Measurements from ENCODE around the gene IFRD2. TPM values are rescaled to one million over a fixed set of nuclear protein-coding genes. Genes with fewer than 3 reads are reported as not detected.
A peak's percentile ranks its signal among the peaks of the same experiment; 100 is the strongest.

The IFRD2 gene
- total and polyA plus RNA-seq, 2 of the 13 experiments (the other 11 are each of a cell fraction or from before 2014, with no cell fraction given), result 32.8 to 96.1 TPM

- TF ChIP-seq POGK (CRISPR knock-in tag; conservative IDR thresholded peaks at IDR 0.05), result 0 out of 2 replicates have a peak, but pooled peaks have one; percentile 68
- peak; percentile 89 for TF ChIP-seq ZNF652 (CRISPR knock-in tag; IDR thresholded peaks at IDR 0.05; ENCODE audit: borderline replicate concordance, low read depth)
- no peak for TF ChIP-seq ZNF737 (CRISPR knock-in tag; IDR thresholded peaks at IDR 0.05; ENCODE audit: borderline replicate concordance)
- no peak for TF ChIP-seq HOXA9 (CRISPR knock-in tag; IDR thresholded peaks at IDR 0.05; ENCODE audit: borderline replicate concordance)
- peak; percentile 79 for TF ChIP-seq ZNF883 (CRISPR knock-in tag; IDR thresholded peaks at IDR 0.05; ENCODE audit: not compliant biosample characterization)
- TF ChIP-seq TBX3 (IDR thresholded peaks at IDR 0.05; ENCODE audit: borderline replicate concordance), result peak; percentile 47; the same call in 1 of the 2 replicates
- TF ChIP-seq SAP130 (CRISPR knock-in tag; IDR thresholded peaks at IDR 0.05; ENCODE audit: low read depth), result peak; percentile 91
- TF ChIP-seq MED1 (CRISPR knock-in tag; IDR thresholded peaks at IDR 0.05), result no peak; the same call in 1 of the 2 replicates
- TF ChIP-seq ZFP82 (CRISPR knock-in tag; IDR thresholded peaks at IDR 0.05; ENCODE audit: borderline replicate concordance), result peak; percentile 93; the same call in 1 of the 2 replicates
- no peak for TF ChIP-seq TP53 (CRISPR knock-in tag; conservative IDR thresholded peaks at IDR 0.05)
- TF ChIP-seq KAT8 (CRISPR knock-in tag; IDR thresholded peaks at IDR 0.05), result peak; percentile 81
- TF ChIP-seq RFXAP (CRISPR knock-in tag; IDR thresholded peaks at IDR 0.05; ENCODE audit: borderline replicate concordance), result peak; percentile 45; the same call in 1 of the 2 replicates
- TF ChIP-seq ZNF501 (CRISPR knock-in tag; IDR thresholded peaks at IDR 0.05), result peak; percentile 95
- TF ChIP-seq ELF4 (CRISPR knock-in tag; IDR thresholded peaks at IDR 0.05; ENCODE audit: borderline replicate concordance), result no peak
- no peak for TF ChIP-seq ZNF530 (CRISPR knock-in tag; IDR thresholded peaks at IDR 0.05; ENCODE audit: low read depth)
- peak; percentile 89 for TF ChIP-seq CBFB (CRISPR knock-in tag; IDR thresholded peaks at IDR 0.05)
- TF ChIP-seq ONECUT2 (CRISPR knock-in tag; IDR thresholded peaks at IDR 0.05), result no peak
- no peak for TF ChIP-seq SRF (IDR thresholded peaks at IDR 0.05; ENCODE audit: low read depth, low read length)
- TF ChIP-seq HES4 (CRISPR knock-in tag; IDR thresholded peaks at IDR 0.05; ENCODE audit: borderline replicate concordance), result 0 out of 2 replicates have a peak, but pooled peaks have one; percentile 48
- TF ChIP-seq MLX (CRISPR knock-in tag; IDR thresholded peaks at IDR 0.05), result no peak
- TF ChIP-seq MZF1 (CRISPR knock-in tag; IDR thresholded peaks at IDR 0.05; ENCODE audit: borderline replicate concordance), result no peak; the same call in 1 of the 2 replicates
- TF ChIP-seq ZNF878 (CRISPR knock-in tag; IDR thresholded peaks at IDR 0.05), result no peak
- no peak for TF ChIP-seq ATF7 (IDR thresholded peaks at IDR 0.05)
- TF ChIP-seq ATF7 (CRISPR knock-in tag; IDR thresholded peaks at IDR 0.05), result 0 out of 2 replicates have a peak, but pooled peaks have one; percentile 47
- no peak for TF ChIP-seq TEAD2 (CRISPR knock-in tag; IDR thresholded peaks at IDR 0.05)
- TF ChIP-seq TBL1XR1 (IDR thresholded peaks at IDR 0.05; ENCODE audit: borderline replicate concordance, low read length, partially characterized antibody), result peak; percentile 96
- peak; percentile 76 for TF ChIP-seq MAX (IDR thresholded peaks at IDR 0.05)
Measured at GRCh38 chr3:50292159-50293078, at the start of gene IFRD2 (continued).

Data from HepG2 (cell line).